GM23338 (cell line): ENCODE results near the gene PTPRR.

Experiments used
- CREB1 ChIP-seq: fragments of 250-450 bp; sonication (Bioruptor Pico); IDR thresholded peaks from 2 replicates; pipeline ENCODE4 v1.5.0; 2020; ENCODE audit warnings: low read depth, mild to moderate bottlenecking, moderate library complexity
- CTCF ChIP-seq, 2 experiments: fragments of 200-600 bp in 1 of 2; sonication (generic) in 1 of 2; conservative IDR thresholded peaks; 2 replicates each; pipeline versions ENCODE4 v1.5.1 to v1.6.1; 2016 to 2017; ENCODE audit warnings: antibody characterized with exemption in 2 of 2, low read depth in 2 of 2, mild to moderate bottlenecking in 2 of 2, moderate library complexity in 1 of 2
- JUNB ChIP-seq: IDR thresholded peaks from one replicate; pipeline ENCODE4 v1.6.1; 2016; ENCODE audit warnings: antibody characterized with exemption; ENCODE audit not compliant: unreplicated experiment
- NANOG ChIP-seq: IDR thresholded peaks from 2 replicates; pipeline ENCODE4 v1.6.1; 2016; ENCODE audit warnings: antibody characterized with exemption, borderline replicate concordance
- POLR2AphosphoS5 ChIP-seq: IDR thresholded peaks from 2 replicates; pipeline ENCODE4 v1.6.1; 2016; ENCODE audit warnings: antibody characterized with exemption, low read depth
- REST ChIP-seq: IDR thresholded peaks from one replicate; pipeline ENCODE4 v1.6.1; 2018; ENCODE audit warnings: antibody characterized with exemption; ENCODE audit not compliant: unreplicated experiment

- TF ChIP-seq POLR2AphosphoS5 (no peak), JUNB (no peak), CTCF (conservative IDR thresholded peaks at IDR 0.05; ENCODE audit: low read depth in 2 of 2) (no peak), REST (no peak), NANOG (no peak), CREB1 (CRISPR knock-in tag) (no peak)
These were observed 65.5 kb downstream of the PTPRR start for GRCh38 chr12:70854881-70855568.
